Measurements from ENCODE around the gene LDHB.
"Not testable (repeated sequence)": the region's sequence is repeated elsewhere in the genome, so short reads cannot be mapped to it uniquely, and the experiment has no call there.

LDHB gene

GRCh38 chr12:21659383-21659782, 1.7 kb upstream of the LDHB start:
- DNase-seq = peak in 1 of 2 donors; percentile 31

GRCh38 chr12:21656905-21657325, 727 bp downstream of the LDHB start:
- DNase-seq = peak in 1 of 2 donors; percentile 46

- peak in 1 of 2 donors; percentile 25 for DNase-seq
These were observed 2.1 kb downstream of the LDHB start for GRCh38 chr12:21655591-21655990.

GRCh38 chr12:21651821-21652220, 5.8 kb downstream of the LDHB start:
- DNase-seq = no peak

GRCh38 chr12:21650997-21651396, 6.6 kb downstream of the LDHB start:
- no peak for DNase-seq

- no peak for DNase-seq
These were observed 8.6 kb downstream of the LDHB start for GRCh38 chr12:21649034-21649433.

- no peak for DNase-seq
These were observed 9.3 kb downstream of the LDHB start for GRCh38 chr12:21648378-21648777.

GRCh38 chr12:21647179-21647578, 10.5 kb downstream of the LDHB start:
- no peak for DNase-seq

- DNase-seq = not testable (repeated sequence)
These were observed 12.6 kb downstream of the LDHB start for GRCh38 chr12:21645041-21645500.

- no peak for DNase-seq
These were observed 13.1 kb downstream of the LDHB start for GRCh38 chr12:21644516-21644915.

- no peak for DNase-seq
These were observed 13.9 kb downstream of the LDHB start for GRCh38 chr12:21643758-21644157.

- no peak for DNase-seq
These were observed 14.8 kb downstream of the LDHB start for GRCh38 chr12:21642707-21643389.

GRCh38 chr12:21638054-21638891, 19.4 kb downstream of the LDHB start:
- no peak for DNase-seq

GRCh38 chr12:21634245-21634644, 23.4 kb downstream of the LDHB start:
- DNase-seq = no peak

GRCh38 chr12:21631367-21631766, 26.3 kb downstream of the LDHB start:
- no peak for DNase-seq

GRCh38 chr12:21627924-21628323, 29.7 kb downstream of the LDHB start:
- DNase-seq = no peak

GRCh38 chr12:21618566-21618965, 39.1 kb downstream of the LDHB start:
- DNase-seq = no peak

- no peak for DNase-seq
These were observed 40.6 kb downstream of the LDHB start for GRCh38 chr12:21617030-21617429.

- peak; percentile 3 to 21 for DNase-seq
These were observed 42.2 kb downstream of the LDHB start for GRCh38 chr12:21615431-21615830.

GRCh38 chr12:21614506-21614905, 43.1 kb downstream of the LDHB start:
- peak in 1 of 2 donors; percentile 38 for DNase-seq

- no peak for DNase-seq
These were observed 43.7 kb downstream of the LDHB start for GRCh38 chr12:21613931-21614330.

GRCh38 chr12:21608196-21608595, 49.4 kb downstream of the LDHB start:
- DNase-seq = no peak

- DNase-seq = peak in 1 of 2 donors; percentile 46
These were observed 49.9 kb downstream of the LDHB start for GRCh38 chr12:21607701-21608100.

- DNase-seq = no peak
These were observed 51.5 kb downstream of the LDHB start for GRCh38 chr12:21606175-21606574.
